Activated T-cell treated with anti-CD3 and anti-CD28 coated beads for 1 hour (primary cell): ENCODE data around the gene MAP3K12.
"Not testable (repeated sequence)": the region's sequence is repeated elsewhere in the genome, so short reads cannot be mapped to it uniquely, and the experiment has no call there.

Experiments used
- DNase-seq: peaks from one replicate; pipeline ENCODE4 v3.0.0-alpha.2; 2020; ENCODE audit warnings: low read depth

The MAP3K12 gene

GRCh38 chr12:53493610-53494391 lies 5.5 kb downstream of the MAP3K12 start:
- DNase-seq, result no peak

DNA sequence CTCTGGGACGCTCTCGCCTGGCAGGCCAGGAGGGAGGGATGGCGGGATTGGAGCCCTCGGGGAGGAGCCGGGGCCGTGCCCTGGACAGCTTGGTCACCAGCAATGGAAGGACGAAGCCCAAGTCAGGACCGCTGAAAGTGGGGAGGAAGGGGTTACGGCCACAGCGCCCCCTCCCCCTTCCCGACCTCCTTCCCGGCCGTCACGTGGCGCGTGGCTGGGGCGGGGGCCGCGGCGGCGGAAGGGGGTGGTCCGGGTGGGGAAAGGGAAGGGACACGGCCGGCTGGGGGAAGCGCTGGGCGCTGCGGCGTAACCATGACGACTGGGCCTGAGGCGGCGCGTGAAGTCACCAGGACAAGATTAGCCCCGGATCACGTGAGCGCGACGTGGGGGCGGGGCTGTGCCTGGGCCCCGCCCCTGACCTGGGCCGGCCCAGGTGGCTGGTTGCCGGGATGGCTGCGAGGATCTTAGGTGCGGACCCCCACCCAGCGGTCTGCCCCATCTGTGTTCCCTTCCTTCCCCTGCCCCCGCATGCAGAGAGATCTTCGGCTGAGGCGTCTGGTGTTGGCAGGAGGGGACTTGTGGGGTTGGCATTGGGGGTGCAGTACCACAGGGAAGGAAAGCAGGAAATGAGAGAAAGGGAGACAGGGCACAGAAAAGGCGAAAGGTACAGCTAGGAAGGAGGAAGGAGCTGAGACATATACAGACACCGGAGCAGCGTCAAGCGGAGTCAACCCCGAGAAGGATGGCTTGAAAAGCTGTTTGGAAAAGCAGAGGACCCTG lies 6.2 kb downstream of the MAP3K12 start:
- DNase-seq, result peak; percentile 78

DNA sequence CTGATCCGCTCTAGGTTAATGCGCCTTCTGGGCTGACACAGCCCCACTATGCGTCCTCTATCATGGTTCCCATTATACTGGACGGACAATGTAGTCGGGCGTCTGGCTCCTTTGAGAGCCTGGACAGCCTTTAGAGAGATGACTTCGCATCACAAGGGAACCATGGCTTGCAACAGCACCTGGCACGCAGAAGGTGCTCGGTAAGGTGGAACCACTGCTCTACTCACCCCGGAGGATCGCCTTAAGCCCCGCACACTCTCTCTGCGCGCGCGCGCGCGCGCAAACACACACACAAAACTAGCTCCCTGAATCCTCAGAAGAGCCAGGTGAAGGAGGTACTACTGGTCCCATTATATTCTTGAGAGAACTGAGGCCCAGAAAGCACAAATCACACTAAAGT lies 7.1 kb downstream of the MAP3K12 start:
- no peak for DNase-seq

GRCh38 chr12:53489242-53489864 lies 9.9 kb downstream of the MAP3K12 start:
- no peak for DNase-seq

DNA sequence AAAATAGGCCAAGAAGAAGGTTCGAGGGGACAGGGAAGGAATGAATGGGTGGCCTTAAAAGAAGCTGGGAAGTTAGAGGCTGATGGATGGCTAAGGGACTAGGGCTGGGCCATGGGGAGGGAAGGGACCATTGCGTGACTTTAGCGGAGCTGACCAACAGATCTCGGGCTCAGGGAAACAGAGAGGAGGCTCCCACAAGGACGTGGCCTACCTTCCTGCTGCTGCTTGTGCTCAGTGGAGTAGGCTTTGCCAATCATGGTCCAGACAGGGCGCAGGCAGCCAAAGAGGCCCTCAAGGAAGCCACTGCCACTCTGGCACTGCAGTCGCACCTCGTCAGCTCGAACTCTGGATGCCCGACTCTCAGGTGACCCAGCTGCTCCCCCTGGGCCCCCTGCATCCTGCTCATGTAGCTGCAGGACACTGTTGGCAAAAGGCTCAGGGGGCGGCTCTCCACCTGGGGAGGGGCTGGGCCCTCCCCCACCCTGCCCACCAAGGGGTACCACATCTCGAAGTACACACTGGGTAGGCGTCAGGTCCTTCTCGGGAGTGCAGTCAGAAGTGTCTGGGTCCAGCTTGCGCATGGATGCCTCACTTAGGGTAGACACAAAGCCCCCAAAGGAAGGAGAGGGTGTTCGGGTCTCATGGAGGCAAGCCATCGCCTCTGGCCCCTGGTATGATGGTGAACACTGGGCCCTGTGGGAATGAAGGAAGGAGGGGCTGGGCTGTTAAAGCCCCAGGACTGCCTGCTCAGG lies 12.3 kb downstream of the MAP3K12 start:
- DNase-seq, result no peak

GRCh38 chr12:53485955-53486735 lies 13.1 kb downstream of the MAP3K12 start:
- DNase-seq, result no peak

DNA sequence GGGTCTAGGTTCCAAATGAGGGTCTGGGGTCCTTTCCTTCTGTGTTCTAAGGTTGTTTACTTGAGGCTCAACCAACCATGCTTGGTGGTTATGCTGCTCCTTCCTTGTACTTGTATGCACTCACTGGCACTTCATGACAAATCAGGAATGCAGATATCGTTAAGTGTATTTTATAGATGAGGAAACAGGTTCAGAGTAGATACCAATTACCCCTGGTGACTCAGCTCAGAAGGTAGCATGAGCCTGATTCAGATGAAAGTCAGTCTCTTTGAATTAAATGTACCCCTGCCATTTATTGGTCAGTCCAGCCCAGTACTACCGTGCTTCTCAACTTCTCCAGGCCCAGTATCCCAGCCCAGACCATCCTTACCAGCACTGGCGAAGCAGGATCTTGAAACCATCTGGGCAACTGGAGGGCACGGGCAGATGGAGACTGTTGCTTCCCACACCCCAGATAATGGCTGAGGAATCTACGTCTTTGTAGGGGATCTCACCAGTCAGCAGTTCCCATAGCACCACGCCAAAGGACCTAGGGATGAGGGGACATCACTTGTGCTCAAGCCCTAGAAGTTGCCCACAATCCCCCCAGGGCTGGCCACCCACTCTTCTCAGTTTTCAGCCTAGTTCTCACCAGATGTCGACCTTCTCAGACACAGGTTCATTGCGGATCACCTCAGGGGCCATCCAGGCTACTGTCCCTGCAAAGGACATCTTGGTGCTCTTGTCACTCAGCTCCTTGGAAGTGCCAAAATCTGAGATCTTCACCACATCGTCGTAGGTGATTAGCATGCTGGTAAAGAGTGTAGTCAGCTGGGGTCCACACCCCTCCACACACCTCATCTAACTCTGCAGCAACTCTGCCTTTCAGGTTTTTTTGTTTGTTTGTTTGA lies 14.3 kb downstream of the MAP3K12 start:
- DNase-seq, result no peak

GRCh38 chr12:53483979-53484377 lies 15.3 kb downstream of the MAP3K12 start:
- DNase-seq, result no peak

DNA sequence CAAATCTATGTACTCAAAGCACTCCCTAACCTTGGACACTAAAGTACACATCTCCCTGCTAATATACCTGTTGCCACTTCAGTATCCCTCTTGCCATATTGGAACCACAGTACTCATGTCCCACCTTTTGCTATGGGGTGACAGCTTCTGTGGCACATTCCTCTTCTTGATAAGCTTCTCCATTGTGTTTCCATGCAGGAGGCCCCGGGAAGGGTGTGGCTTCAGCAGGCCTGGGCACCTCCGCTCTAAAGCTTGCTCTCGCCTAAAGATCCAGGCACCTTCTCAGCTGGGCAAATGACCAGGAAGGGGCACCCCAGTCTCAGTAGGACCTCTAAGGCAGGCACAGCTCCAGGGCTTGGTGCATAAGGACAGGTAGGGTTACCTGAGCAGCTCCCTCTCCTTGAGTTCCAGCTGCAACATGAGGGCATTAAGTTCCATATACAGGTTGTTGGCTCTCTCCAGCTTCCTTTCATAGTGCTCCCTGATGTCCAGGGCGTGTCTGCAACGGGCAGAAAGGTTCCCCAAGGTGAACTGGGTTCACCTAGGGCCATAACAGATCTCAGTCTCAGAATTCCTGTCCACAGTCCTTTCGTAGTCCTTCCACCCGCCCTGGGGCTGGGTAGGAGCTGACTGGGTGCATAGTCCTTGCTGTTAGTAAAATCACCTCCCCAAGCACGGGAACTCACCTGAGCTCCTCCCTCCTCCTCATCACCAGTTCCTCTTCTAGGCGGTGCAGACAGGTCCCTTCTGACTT lies 15.9 kb downstream of the MAP3K12 start:
- DNase-seq, result no peak

DNA sequence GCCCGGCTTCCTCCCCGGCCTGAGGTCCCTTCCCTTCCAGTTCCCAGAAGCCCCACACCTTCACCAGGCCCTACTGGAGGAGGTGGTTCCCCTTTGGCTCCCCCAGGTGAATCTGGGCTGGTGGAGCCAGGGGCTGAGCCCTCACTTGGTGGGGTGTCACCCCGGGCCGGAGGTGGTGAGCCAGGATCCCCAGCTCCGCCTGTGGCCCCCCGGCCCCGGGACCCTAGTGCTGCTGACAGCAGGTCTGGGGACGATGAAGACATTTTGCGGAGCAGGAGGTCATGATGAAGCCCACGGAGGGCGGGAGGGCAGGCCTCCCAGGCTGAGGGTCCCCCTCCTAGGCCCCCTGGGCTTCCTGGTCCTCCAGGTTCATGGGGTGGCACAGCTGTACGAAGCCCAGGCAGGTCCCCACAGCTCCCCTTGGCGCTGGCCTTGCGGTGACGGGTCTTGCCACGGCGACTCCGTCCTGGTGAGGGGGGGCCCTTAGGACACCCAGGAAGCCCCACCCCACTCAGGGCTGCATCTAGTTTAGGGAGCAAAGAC lies 16.6 kb downstream of the MAP3K12 start:
- no peak for DNase-seq

DNA sequence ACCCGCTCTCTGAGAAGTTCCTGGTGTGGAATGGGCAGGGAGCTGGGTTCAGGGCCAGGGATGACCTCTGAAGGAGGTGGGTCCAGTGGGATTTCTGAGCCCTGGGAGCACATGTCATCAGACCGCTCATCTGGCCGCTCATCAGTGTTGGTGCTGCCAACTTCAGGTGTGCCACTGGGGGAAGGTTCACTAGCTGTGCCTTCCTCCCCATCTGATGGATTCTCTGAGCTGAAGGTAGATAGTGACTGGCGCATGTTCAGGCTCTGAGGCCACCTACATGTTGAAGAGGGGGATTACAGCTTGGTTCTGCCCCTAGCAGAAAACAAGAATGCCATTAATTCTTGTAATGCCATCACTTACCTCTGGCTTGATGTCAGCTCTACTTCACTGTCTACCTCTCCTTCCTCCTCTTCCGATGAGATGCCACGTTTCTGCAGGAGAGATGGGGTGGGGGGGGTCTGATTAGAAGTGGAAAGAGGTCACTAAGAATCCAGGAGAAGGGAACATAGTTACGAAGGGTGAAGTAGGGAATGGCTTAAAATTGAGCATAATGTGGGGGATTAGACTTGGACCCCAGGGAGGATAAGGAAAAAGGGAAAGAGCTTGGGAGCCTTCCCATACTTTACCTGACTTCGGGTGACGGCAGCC lies 17.2 kb downstream of the MAP3K12 start:
- DNase-seq, result no peak

GRCh38 chr12:53481458-53481857 lies 17.8 kb downstream of the MAP3K12 start:
- not testable (repeated sequence) for DNase-seq

GRCh38 chr12:53480491-53481442 lies 18.5 kb downstream of the MAP3K12 start:
- DNase-seq, result no peak

DNA sequence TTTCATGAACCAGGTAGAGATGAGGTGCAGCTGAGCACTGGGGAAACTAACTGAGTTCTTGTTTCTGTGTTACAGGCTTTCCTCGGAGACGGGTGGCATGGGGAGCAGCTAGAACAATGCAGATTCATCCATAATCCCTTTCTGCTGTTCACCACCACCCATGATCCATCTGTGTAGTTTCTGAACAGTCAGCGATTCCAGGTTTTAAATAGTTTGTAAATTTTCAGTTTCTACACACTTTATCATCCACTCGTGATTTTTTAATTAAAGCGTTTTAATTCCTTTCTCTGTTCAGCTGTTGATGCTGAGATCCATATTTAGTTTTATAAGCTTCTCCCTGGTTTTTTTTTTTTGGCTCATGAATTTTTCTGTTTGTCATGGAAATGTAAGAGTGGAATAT lies 19.9 kb downstream of the MAP3K12 start:
- DNase-seq, result no peak

DNA sequence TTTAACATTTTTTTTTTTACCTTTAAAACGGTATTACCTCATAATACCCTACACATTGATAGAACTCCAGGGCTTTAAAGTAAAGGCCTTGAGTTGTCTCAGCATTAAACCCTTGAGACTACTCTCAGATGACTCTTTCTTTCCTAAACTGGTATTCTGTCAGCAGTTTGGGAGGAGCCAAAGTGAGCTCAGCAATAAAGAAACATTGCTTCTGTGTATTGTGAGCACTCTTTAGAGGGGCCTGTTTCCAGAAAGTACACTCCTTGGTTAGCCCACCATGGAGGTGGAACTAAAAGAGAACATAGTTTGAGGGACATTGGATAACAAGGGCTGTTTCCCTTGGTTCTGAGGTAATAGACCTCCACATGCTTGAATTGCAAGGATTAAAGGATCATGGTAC lies 20.4 kb downstream of the MAP3K12 start:
- DNase-seq, result no peak

DNA sequence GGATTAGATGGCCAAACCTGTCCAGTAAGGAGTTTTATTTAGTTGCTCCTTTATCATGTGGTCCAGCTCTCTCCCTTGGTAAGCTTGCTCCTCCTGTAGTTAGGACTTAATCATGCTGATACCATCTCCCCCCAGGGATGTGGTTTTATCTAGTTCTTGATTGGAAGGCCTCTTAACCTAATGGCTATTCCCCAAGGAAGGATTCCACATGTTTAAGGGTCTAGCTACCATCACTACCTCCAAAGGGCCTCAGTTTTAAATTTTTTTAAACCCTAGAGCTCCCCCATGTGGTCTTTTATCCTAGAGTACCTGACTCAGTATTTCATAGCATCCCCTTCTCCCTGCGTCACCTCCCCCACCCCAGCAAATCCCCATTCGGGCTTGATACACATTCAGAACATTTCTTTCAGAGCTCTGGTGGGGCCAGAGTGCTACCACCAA lies 22.5 kb downstream of the MAP3K12 start:
- no peak for DNase-seq

DNA sequence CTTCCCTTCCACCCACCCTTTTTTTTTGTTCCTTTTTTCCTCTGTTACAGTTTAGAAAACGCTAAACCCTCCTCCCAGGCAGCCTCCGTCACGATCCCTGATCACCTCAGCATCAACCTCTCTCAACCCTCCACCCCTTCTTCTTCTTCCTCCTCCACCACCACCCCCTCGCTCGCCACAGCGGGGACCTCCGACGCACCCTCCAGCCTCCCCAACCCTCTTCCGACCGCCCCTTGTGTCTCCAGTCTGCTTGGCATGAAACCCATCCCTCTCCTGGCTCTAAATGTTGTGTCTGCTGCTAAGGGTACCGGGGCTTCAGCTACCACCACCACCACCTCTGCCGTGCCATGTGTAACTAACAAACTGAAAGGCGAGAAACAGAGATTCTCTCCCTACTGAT lies 24.4 kb downstream of the MAP3K12 start:
- DNase-seq, result no peak

GRCh38 chr12:53474077-53474476 lies 25.2 kb downstream of the MAP3K12 start:
- no peak for DNase-seq
